GM10248 (cell line): ENCODE measurements around the gene THBS1.

Experiments
- CTCF ChIA-PET: fragments of 300-600 bp; sonication (Branson Sonifier 250); formaldehyde crosslinking; extraction: SDS; loops from one replicate; lab custom pipeline; 2021; ENCODE audit warnings: antibody characterized with exemption; lab: Yijun Ruan, JAX
- POLR2A ChIA-PET: fragments of 350-650 bp; sonication (Branson Sonifier 250); formaldehyde crosslinking; extraction: SDS; loops from one replicate; lab custom pipeline; 2020; ENCODE audit warnings: antibody characterized with exemption; lab: Yijun Ruan, JAX
- DNase-seq: peaks from one replicate; pipeline ENCODE4 v3.0.0; 2012; ENCODE audit errors: extremely low spot score
- CTCF ChIP-seq: IDR thresholded peaks from 2 replicates; pipeline ENCODE4 v1.5.1; 2012; ENCODE audit warnings: mild to moderate bottlenecking, low read depth; ENCODE audit errors: extremely low read depth, missing control alignments, control extremely low read depth

THBS1 gene

GRCh38 chr15:39640665-39641064, 59.8 kb downstream of the THBS1 start:
- DNase-seq = no peak
- POLR2A ChIA-PET = no interaction called here
- CTCF ChIA-PET = no interaction called here
- TF ChIP-seq CTCF = no peak

GRCh38 chr15:39641191-39641889, 60.5 kb downstream of the THBS1 start:
- CTCF ChIA-PET = interaction anchor here (1.3 kb wide), 1 partner anchor 11 kb away, joined by 3 read pairs; no protein-coding TSS in a partner anchor
- DNase-seq = no peak
- POLR2A ChIA-PET = no interaction called here

GRCh38 chr15:39642011-39642640, 61.2 kb downstream of the THBS1 start:
- ChIA-PET CTCF (interaction anchor here (1.3 to 2.1 kb wide), 2 partner anchors 9 to 12 kb away, joined by 3 to 5 read pairs; no protein-coding TSS in a partner anchor), POLR2A (no interaction called here)
- no peak for DNase-seq
- no peak for TF ChIP-seq CTCF

More at GRCh38 chr15:39641191-39641889, 60.5 kb downstream of the THBS1 start:
- TF ChIP-seq CTCF = no peak

GRCh38 chr15:39643727-39644126, 62.8 kb downstream of the THBS1 start:
- CTCF ChIA-PET = interaction anchor here (0.9 to 2.1 kb wide), 3 partner anchors 10 to 113 kb away, joined by 3 to 5 read pairs (median 4); no protein-coding TSS in a partner anchor
- POLR2A ChIA-PET = no interaction called here
- DNase-seq = no peak
- TF ChIP-seq CTCF = no peak

GRCh38 chr15:39644136-39644535, 63.3 kb downstream of the THBS1 start:
- CTCF ChIA-PET = interaction anchor here (0.7 to 2.1 kb wide), 5 partner anchors 11 to 113 kb away, joined by 3 to 6 read pairs (median 4); no protein-coding TSS in a partner anchor
- no peak for TF ChIP-seq CTCF
- no peak for DNase-seq
- POLR2A ChIA-PET = no interaction called here

GRCh38 chr15:39645138-39645975, 64.5 kb downstream of the THBS1 start:
- ChIA-PET CTCF (interaction anchor here (0.8 to 2.1 kb wide), 4 partner anchors 13 to 112 kb away, joined by 3 to 6 read pairs (median 4); no protein-coding TSS in a partner anchor), POLR2A (no interaction called here)
- no peak for TF ChIP-seq CTCF
- no peak for DNase-seq
